ENCODE results near the gene MARVELD1.

Gene MARVELD1

DNA sequence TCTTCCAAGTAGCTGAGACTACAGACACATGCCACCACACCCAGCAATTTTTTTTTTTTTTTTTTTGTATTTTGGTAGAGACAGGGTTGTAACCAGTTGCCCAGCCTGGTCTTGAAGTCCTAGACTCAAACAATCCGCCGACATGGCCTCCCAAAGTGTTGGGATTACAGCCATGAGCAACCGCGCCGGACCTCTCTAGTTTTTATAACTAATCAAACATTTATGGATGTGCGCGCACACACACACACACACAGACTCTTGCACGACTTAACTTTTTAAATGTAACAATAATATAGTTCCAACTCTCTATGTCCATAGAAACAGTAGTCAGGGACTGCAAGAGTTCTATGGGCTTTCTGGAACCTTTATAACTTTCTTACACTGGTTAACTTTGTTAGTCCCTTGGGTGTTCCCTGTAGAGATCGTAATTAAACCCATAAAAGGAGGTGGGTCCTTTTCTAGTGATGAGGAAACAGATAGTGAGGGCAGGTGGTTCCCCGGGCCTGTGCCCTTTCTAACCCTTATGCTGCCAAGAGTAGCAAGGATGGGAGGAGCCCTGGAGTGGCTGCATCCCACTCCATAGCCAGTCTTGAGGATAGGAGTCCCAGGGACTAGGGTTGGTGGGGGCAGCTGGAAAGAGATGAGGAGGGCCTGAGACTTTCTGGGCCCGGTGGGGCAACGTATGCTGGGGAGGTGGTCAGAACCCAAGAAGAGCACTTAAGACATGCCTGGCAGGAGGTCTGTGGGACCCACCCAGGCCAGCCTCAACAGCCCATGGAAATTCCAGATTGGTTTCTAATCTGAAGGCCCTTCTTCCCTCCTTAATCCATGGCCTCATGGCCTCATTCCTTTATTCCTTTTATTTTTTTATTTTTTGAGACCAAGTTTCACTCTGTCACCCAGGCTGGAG, 8.6 kb downstream of the MARVELD1 start:
- no peaks in the 10 kb centered on the region for H3K36me3 ChIP-seq (ENCODE audit: insufficient read depth, low read length)
- no peak overlapping the region for H2AFZ ChIP-seq (ENCODE audit: low read length)
- no peak overlapping the region for H3K9ac ChIP-seq (ENCODE audit: low read length)
- no peak overlapping the region for H3K4me3 ChIP-seq (ENCODE audit: low read depth, low read length, poor library complexity, severe bottlenecking)
- H3K27ac ChIP-seq (ENCODE audit: low read depth, low read length, poor library complexity, severe bottlenecking), result no peak overlapping the region
- H3K27me3 ChIP-seq (ENCODE audit: insufficient read depth, low read length), result no peaks in the 10 kb centered on the region
- H4K20me1 ChIP-seq (ENCODE audit: insufficient read depth, low read length), result no peaks in the 10 kb centered on the region
- no peak for TF ChIP-seq EZH2 (IDR thresholded peaks at IDR 0.05; ENCODE audit: borderline replicate concordance, low read length)
- TF ChIP-seq, protein P1, sequence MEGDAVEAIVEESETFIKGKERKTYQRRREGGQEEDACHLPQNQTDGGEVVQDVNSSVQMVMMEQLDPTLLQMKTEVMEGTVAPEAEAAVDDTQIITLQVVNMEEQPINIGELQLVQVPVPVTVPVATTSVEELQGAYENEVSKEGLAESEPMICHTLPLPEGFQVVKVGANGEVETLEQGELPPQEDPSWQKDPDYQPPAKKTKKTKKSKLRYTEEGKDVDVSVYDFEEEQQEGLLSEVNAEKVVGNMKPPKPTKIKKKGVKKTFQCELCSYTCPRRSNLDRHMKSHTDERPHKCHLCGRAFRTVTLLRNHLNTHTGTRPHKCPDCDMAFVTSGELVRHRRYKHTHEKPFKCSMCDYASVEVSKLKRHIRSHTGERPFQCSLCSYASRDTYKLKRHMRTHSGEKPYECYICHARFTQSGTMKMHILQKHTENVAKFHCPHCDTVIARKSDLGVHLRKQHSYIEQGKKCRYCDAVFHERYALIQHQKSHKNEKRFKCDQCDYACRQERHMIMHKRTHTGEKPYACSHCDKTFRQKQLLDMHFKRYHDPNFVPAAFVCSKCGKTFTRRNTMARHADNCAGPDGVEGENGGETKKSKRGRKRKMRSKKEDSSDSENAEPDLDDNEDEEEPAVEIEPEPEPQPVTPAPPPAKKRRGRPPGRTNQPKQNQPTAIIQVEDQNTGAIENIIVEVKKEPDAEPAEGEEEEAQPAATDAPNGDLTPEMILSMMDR (IDR thresholded peaks at IDR 0.05; ENCODE audit: low read length), result no peak
- H3F3A ChIP-seq (ENCODE audit: insufficient read depth, low read length), result no peaks in the 10 kb centered on the region
- no peaks in the 10 kb centered on the region for H3K4me1 ChIP-seq (ENCODE audit: insufficient read depth, low read length, severe bottlenecking)
- no peaks in the 10 kb centered on the region for H3K9me2 ChIP-seq (ENCODE audit: low read depth, low read length)
- H3K9me3 ChIP-seq (ENCODE audit: low read length), result no peaks in the 10 kb centered on the region
- no peaks in the 10 kb centered on the region for H3K79me2 ChIP-seq (ENCODE audit: insufficient read depth, low read length)
- no peak overlapping the region for H3K4me2 ChIP-seq (ENCODE audit: low read length)

DNA sequence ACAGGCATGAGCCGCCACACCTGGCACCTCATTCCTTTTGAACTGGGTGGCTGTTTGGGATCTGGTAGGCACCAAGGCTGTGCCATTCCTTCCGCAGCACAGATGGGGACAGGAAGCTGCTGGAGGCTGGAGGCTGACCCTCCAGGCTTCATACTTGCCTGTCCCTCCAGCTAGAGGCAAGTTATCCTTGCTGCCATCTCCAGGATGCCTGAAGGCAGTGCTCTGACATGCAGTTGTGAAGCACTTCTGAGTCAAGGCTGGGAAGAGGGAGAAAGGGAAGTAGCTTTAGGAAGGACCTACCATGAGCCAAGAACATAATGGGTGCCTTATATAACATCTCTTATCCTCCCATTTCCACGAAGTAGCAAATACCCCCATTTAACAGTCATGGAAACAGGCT, 9.5 kb downstream of the MARVELD1 start:
- Histone ChIP-seq H3K79me2 (ENCODE audit: insufficient read depth, low read length) (no peaks in the 10 kb centered on the region), H3K27ac (ENCODE audit: low read depth, low read length, poor library complexity, severe bottlenecking) (no peak overlapping the region), H3K4me1 (ENCODE audit: insufficient read depth, low read length, severe bottlenecking) (no peaks in the 10 kb centered on the region), H3K9ac (ENCODE audit: low read length) (no peak overlapping the region), H3K36me3 (ENCODE audit: insufficient read depth, low read length) (no peaks in the 10 kb centered on the region), H2AFZ (ENCODE audit: low read length) (no peak overlapping the region), H3K4me3 (ENCODE audit: low read depth, low read length, poor library complexity, severe bottlenecking) (no peak overlapping the region), H3K27me3 (ENCODE audit: insufficient read depth, low read length) (no peaks in the 10 kb centered on the region), H3F3A (ENCODE audit: insufficient read depth, low read length) (no peaks in the 10 kb centered on the region), H3K4me2 (ENCODE audit: low read length) (no peak overlapping the region), H3K9me2 (ENCODE audit: low read depth, low read length) (no peaks in the 10 kb centered on the region), H4K20me1 (ENCODE audit: insufficient read depth, low read length) (no peaks in the 10 kb centered on the region), H3K9me3 (ENCODE audit: low read length) (no peaks in the 10 kb centered on the region)
- TF ChIP-seq EZH2 (IDR thresholded peaks at IDR 0.05; ENCODE audit: borderline replicate concordance, low read length), result no peak
- TF ChIP-seq, protein P1 (IDR thresholded peaks at IDR 0.05; ENCODE audit: low read length), result no peak

DNA sequence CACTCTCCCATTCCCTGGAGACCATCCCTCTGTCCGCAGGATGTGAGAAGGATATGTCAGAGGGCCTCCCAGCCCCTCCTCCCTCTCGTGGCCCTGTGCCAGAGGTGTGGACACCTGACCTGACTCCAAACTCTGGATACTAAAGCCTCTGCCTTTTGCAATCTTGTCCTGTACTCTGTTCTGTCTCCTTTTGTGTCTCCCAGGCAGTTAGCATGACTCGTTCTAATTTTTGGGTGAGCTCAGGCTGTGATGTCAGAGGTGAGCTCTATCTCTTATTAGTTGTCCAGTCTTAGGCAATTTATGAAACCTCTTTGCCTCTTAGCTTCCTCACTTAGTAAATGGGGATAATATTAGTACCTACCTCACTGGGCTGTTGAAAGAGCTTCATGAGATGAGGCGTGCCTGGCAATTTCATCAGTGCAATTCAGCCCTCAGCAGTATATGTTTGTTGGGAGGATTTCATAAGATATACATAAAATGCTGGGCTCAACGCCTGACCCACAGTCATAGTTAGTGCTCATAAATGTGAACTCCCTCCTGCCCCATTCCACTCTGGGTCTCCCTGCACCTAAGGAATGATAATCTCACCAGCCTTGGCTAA, 10.9 kb downstream of the MARVELD1 start:
- Histone ChIP-seq H3K79me2 (ENCODE audit: insufficient read depth, low read length) (no peaks in the 10 kb centered on the region), H3K27ac (ENCODE audit: low read depth, low read length, poor library complexity, severe bottlenecking) (no peak overlapping the region), H4K20me1 (ENCODE audit: insufficient read depth, low read length) (no peaks in the 10 kb centered on the region), H2AFZ (ENCODE audit: low read length) (no peak overlapping the region), H3K9me3 (ENCODE audit: low read length) (no peaks in the 10 kb centered on the region), H3K4me1 (ENCODE audit: insufficient read depth, low read length, severe bottlenecking) (no peaks in the 10 kb centered on the region), H3F3A (ENCODE audit: insufficient read depth, low read length) (no peaks in the 10 kb centered on the region), H3K9me2 (ENCODE audit: low read depth, low read length) (no peaks in the 10 kb centered on the region), H3K4me2 (ENCODE audit: low read length) (no peak overlapping the region), H3K4me3 (ENCODE audit: low read depth, low read length, poor library complexity, severe bottlenecking) (no peak overlapping the region), H3K27me3 (ENCODE audit: insufficient read depth, low read length) (no peaks in the 10 kb centered on the region), H3K9ac (ENCODE audit: low read length) (no peak overlapping the region), H3K36me3 (ENCODE audit: insufficient read depth, low read length) (no peaks in the 10 kb centered on the region)
- TF ChIP-seq, protein P1 (IDR thresholded peaks at IDR 0.05; ENCODE audit: low read length), result no peak
- no peak for TF ChIP-seq EZH2 (IDR thresholded peaks at IDR 0.05; ENCODE audit: borderline replicate concordance, low read length)
